K562 (cell line): ENCODE data around the gene OR2V2. TPM values are rescaled to one million over a fixed set of nuclear protein-coding genes. Genes with fewer than 3 reads are reported as not detected.

Source experiments
- MCM2 ChIP-seq: fragments of 450-650 bp; IDR thresholded peaks from 2 replicates; pipeline ENCODE4 v1.6.1; 2017; ENCODE audit warnings: low read depth, mild to moderate bottlenecking
- NFE2 ChIP-seq: IDR thresholded peaks from 2 replicates; pipeline ENCODE4 v1.6.1; 2014; ENCODE audit warnings: antibody characterized with exemption, low read depth
- RREB1 ChIP-seq: fragments of 250-450 bp; sonication (Bioruptor Pico); IDR thresholded peaks from 2 replicates; pipeline ENCODE4 v1.4.0; 2020
- SFPQ ChIP-seq: fragments of 200-400 bp; formaldehyde crosslinking; IDR thresholded peaks from 2 replicates; pipeline ENCODE4 v1.6.1; 2017; ENCODE audit warnings: mild to moderate bottlenecking, low read depth, low read length, moderate library complexity
- ZBTB9 ChIP-seq: fragments of 450-650 bp; formaldehyde crosslinking; IDR thresholded peaks from 2 replicates; pipeline ENCODE4 v1.4.0; 2020; ENCODE audit warnings: mild to moderate bottlenecking, moderate library complexity
- ZFP36 ChIP-seq: fragments of 150-350 bp; IDR thresholded peaks from 2 replicates; pipeline ENCODE4 v1.6.1; 2018; ENCODE audit warnings: low read length, low read depth; ENCODE audit not compliant: partially characterized antibody
- ZFX ChIP-seq: sonication (generic); formaldehyde crosslinking; IDR thresholded peaks from 2 replicates; pipeline ENCODE4 v1.8.0; 2022; ENCODE audit warnings: mild to moderate bottlenecking, missing genetic modification reagents, moderate library complexity
- polyA plus RNA-seq, 8 experiments: library from polyadenylated mRNA; depleted of rRNA in 4 of 8; stranded (reverse) in 5 of 8; unstranded in 3 of 8; fragments of >200 nt; fragmentation: Nextera tagmentation in 2 of 8; fragmentation: Illumina TruSeq in 1 of 8; extraction: Ambion mirVana in 2 of 8; extraction: Trizol in 1 of 8; gene quantifications; 2 replicates each; pipeline versions ENCODE4 v1.2.1 to v1.2.3, GENCODE V29; 2011 to 2014; ENCODE audit warnings: inconsistent platforms in 1 of 8, missing spikeins in 1 of 8
- total RNA-seq, 7 experiments: library from RNA; depleted of rRNA in 6 of 7; stranded (reverse); fragments of >200 nt in 6 of 7; fragmentation: Illumina TruSeq in 2 of 7; extraction: Trizol in 2 of 7; gene quantifications; 2 replicates each; pipeline versions ENCODE4 v1.2.1 to v1.2.3, GENCODE V29; 2011 to 2021; ENCODE audit warnings: low replicate concordance in 1 of 7
- TF ChIP-seq, protein P1 (sequence below): IDR thresholded peaks from 2 replicates; pipeline ENCODE4 v1.6.1; 2011; ENCODE audit warnings: borderline replicate concordance, low read depth, mild to moderate bottlenecking, moderate library complexity, low read length; ENCODE audit not compliant: insufficient read depth, poor library complexity, severe bottlenecking
- TF ChIP-seq, protein P2 (sequence below): fragments of 450-650 bp; IDR thresholded peaks from 2 replicates; pipeline ENCODE4 v1.6.1; 2016; ENCODE audit warnings: mild to moderate bottlenecking

OR2V2 gene
- total and polyA plus RNA-seq, 9 of the 15 experiments (the other 6 are each of a cell fraction or from before 2014, with no cell fraction given) = 0.01 TPM; not detected in 8

GRCh38 chr5:181160152-181160754 lies 12.9 kb downstream of the OR2V2 start (continued):
- TF ChIP-seq RREB1 (no peak; the same call in 1 of the 2 replicates), NFE2 (peak; percentile 60; the same call in 1 of the 2 replicates), SFPQ (no peak), ZFP36 (no peak), ZFX (CRISPR knock-in tag) (peak; percentile 79), MCM2 (no peak), ZBTB9 (CRISPR knock-in tag) (0 out of 2 replicates have a peak, but pooled peaks have one; percentile 25)
- TF ChIP-seq, protein P1, sequence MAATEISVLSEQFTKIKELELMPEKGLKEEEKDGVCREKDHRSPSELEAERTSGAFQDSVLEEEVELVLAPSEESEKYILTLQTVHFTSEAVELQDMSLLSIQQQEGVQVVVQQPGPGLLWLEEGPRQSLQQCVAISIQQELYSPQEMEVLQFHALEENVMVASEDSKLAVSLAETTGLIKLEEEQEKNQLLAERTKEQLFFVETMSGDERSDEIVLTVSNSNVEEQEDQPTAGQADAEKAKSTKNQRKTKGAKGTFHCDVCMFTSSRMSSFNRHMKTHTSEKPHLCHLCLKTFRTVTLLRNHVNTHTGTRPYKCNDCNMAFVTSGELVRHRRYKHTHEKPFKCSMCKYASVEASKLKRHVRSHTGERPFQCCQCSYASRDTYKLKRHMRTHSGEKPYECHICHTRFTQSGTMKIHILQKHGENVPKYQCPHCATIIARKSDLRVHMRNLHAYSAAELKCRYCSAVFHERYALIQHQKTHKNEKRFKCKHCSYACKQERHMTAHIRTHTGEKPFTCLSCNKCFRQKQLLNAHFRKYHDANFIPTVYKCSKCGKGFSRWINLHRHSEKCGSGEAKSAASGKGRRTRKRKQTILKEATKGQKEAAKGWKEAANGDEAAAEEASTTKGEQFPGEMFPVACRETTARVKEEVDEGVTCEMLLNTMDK = no peak
- TF ChIP-seq, protein P2, sequence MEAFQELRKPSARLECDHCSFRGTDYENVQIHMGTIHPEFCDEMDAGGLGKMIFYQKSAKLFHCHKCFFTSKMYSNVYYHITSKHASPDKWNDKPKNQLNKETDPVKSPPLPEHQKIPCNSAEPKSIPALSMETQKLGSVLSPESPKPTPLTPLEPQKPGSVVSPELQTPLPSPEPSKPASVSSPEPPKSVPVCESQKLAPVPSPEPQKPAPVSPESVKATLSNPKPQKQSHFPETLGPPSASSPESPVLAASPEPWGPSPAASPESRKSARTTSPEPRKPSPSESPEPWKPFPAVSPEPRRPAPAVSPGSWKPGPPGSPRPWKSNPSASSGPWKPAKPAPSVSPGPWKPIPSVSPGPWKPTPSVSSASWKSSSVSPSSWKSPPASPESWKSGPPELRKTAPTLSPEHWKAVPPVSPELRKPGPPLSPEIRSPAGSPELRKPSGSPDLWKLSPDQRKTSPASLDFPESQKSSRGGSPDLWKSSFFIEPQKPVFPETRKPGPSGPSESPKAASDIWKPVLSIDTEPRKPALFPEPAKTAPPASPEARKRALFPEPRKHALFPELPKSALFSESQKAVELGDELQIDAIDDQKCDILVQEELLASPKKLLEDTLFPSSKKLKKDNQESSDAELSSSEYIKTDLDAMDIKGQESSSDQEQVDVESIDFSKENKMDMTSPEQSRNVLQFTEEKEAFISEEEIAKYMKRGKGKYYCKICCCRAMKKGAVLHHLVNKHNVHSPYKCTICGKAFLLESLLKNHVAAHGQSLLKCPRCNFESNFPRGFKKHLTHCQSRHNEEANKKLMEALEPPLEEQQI = no peak
